Measurements from ENCODE around the gene IHH.

IHH gene

DNA sequence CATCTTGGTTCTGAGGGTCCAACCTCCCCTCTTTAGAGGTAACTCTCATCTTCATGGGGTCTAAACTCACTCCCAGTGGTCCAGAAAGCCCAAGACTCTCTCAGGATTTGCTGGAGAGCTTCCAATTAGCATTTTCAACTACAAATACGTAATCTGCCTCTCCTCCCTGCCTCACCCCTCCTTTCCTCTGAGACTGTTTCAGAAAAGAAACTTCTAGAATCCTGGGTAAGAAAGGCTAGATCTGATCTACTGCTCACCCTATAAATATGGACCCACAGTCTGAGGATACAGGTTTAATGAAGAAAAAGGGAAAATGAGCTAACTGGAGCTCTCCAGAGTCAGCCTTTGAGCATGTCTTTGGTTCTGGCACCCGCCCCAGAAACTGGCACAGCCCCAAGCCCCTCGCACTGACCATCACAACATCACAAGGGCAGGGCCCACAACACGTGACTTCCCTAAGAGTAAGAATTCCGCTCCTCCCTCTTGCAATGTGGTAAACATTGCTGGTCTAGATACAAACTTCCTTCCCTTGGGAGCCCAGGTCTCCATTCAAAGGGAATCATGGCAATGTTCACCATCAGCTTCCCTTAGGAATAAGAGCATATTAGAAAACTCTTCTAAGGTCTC, 21.7 kb upstream of the IHH start:
- H3K27ac Mint-ChIP-seq = no peak overlapping the region
- ATAC-seq (no peak), DNase-seq (no peak)
- no peak overlapping the region for H3K4me3 Mint-ChIP-seq
- no peaks in the 10 kb centered on the region for H3K9me3 Mint-ChIP-seq
- H3K4me1 Mint-ChIP-seq = peaks cover 5% of the 10 kb centered on the region
- no peaks in the 10 kb centered on the region for H3K27me3 Mint-ChIP-seq
- no peaks in the 10 kb centered on the region for H3K36me3 Mint-ChIP-seq (ENCODE audit: low read depth)

DNA sequence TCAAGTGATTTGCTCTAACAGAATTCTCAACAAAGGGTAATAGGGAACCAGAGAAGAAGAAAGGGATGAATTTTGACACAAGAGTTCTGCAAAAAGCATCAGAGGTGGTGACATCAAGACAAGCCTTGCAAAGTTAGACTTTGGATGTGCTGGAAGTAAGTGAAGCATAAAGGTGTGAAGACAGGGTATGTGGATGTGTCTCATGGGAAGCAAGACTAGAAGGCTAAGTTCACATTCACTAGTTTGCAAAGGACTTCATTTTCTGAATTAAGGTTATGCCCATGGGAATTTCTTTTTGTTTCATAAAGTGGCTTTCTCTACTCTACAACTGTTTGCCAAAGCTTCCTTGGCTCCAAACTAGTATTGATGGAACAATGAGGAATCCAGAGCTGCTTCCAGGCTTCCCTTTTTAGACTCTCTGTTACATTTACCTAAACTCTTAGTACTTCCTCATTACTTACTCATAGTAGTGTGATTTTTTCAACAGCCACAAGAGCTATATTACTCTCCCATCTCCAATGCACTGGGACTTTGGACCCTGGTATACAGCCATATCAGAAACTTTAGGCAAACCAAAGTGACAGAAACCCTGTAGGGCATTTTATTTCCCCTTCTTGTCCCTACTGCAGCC, 21.1 kb upstream of the IHH start:
- ATAC-seq = no peak
- Mint-ChIP-seq H3K4me3 (no peak overlapping the region), H3K27ac (no peak overlapping the region), H3K36me3 (ENCODE audit: low read depth) (no peaks in the 10 kb centered on the region), H3K9me3 (no peaks in the 10 kb centered on the region), H3K27me3 (no peaks in the 10 kb centered on the region), H3K4me1 (peaks cover under 1% of the 10 kb centered on the region)
- no peak for DNase-seq

DNA sequence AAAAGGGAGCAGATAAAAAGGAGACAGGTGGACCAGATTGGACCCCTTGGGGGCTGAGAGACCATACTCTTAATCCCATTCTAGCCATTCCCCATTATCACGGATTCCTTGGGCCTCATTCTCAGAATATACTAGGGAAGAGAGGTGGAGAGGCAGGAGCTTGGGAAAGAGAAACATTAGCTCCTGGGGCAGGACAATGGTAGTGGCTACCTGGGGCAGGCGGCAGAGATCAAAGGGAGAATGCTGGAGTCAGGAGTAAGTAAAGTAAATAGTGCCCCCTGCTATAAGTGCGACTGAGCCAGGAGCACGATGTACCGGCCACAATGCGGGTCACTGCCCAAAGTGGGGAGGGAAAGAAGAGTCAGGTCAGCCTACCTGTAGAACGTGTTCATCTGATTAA, 20.4 kb upstream of the IHH start:
- DNase-seq = no peak
- Mint-ChIP-seq H3K36me3 (ENCODE audit: low read depth) (no peaks in the 10 kb centered on the region), H3K27me3 (no peaks in the 10 kb centered on the region), H3K9me3 (no peaks in the 10 kb centered on the region), H3K4me1 (no peaks in the 10 kb centered on the region), H3K27ac (no peak overlapping the region), H3K4me3 (no peak overlapping the region)
- no peak for ATAC-seq

DNA sequence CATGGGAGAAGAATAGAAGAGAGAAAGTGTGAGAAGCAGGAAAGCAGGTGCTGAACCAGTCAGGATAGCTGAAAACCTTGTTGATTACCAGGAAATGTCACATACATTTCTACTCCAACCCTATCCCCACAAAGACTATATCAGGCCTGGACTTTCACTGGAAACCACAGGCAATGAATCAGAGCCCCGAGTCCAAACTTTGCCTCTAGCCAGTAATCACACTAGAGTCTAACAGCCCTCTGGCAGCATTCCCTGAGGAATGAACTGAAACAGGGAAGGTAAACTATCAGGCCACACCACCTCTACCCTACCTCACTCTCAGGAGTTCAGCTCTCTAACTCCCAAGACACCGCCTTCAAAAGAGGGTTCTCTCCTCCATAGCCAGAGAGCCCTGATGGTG, 18.7 kb upstream of the IHH start:
- ATAC-seq (no peak), DNase-seq (no peak)
- H3K27me3 Mint-ChIP-seq = no peaks in the 10 kb centered on the region
- no peak overlapping the region for H3K27ac Mint-ChIP-seq
- H3K9me3 Mint-ChIP-seq = no peaks in the 10 kb centered on the region
- H3K4me1 Mint-ChIP-seq = no peaks in the 10 kb centered on the region
- no peak overlapping the region for H3K4me3 Mint-ChIP-seq
- H3K36me3 Mint-ChIP-seq (ENCODE audit: low read depth) = peaks cover 3% of the 10 kb centered on the region

DNA sequence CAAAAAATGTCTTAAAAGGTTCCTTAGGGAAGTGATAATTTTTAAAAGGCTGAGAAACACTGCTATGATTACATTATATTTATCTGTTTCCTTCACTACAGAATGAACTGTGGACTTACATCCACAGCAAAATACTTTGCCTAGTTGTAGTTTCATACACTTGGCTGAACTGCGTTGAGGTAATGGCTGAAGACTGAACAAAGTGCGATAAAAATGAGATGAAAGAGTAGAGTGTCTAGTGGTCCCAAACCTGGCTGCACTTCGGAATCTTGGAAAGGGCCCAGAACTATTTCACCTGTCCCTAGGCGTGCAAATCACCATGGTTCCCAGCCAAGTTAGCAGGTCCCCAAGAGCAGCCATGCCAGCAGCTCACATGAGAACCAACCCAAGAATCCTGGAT, 18.2 kb upstream of the IHH start:
- H3K27me3 Mint-ChIP-seq = no peaks in the 10 kb centered on the region
- DNase-seq = no peak
- H3K4me3 Mint-ChIP-seq = no peak overlapping the region
- H3K27ac Mint-ChIP-seq = no peak overlapping the region
- no peaks in the 10 kb centered on the region for H3K4me1 Mint-ChIP-seq
- H3K36me3 Mint-ChIP-seq (ENCODE audit: low read depth) = peaks cover 6% of the 10 kb centered on the region
- no peak for ATAC-seq
- no peaks in the 10 kb centered on the region for H3K9me3 Mint-ChIP-seq

DNA sequence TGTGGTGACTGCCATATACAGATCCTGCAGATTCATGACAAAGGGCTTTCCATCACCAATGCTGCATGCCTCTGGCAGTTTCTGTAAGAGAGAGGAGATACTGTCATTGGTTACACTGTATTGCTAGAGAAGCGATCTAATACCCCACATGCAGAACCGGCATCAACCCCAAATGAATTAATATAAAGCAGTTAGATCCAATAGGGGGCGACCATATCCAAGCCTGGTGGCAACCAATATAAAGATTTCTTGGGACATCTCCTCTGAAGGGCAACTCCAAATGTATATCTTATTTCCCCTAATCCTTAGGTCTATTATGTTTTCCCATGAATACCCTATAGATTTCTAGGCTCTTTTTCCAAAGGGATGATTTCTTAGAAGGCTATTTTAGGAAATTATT, 17.4 kb upstream of the IHH start:
- peak overlapping the region; percentile 29 for H3K27ac Mint-ChIP-seq
- ATAC-seq (no peak), DNase-seq (no peak)
- H3K4me1 Mint-ChIP-seq = no peaks in the 10 kb centered on the region
- H3K4me3 Mint-ChIP-seq = no peak overlapping the region
- no peaks in the 10 kb centered on the region for H3K27me3 Mint-ChIP-seq
- no peaks in the 10 kb centered on the region for H3K9me3 Mint-ChIP-seq
- peaks cover 6% of the 10 kb centered on the region for H3K36me3 Mint-ChIP-seq (ENCODE audit: low read depth)

DNA sequence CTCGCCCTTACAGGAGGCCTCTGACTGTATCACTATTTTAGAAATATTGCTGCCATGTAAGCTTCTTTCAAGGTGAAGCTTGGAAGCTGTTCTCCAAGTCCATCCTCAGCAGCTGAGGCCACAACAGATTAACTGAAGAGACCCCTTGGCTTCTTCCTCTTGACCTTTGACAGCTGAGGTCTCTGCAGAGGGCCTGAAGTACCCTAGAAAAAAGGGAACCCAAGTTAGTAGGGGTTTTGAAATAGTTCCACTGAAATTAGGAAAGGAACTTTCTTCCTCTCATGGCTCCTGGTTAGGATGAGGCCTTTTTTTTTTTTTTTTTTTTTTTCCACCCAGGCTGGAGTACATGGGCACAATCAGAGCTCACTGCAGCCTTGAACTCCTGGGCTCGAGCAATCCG, 15.5 kb upstream of the IHH start:
- Mint-ChIP-seq H3K4me1 (no peaks in the 10 kb centered on the region), H3K4me3 (no peak overlapping the region), H3K27ac (no peak overlapping the region), H3K27me3 (no peaks in the 10 kb centered on the region), H3K36me3 (ENCODE audit: low read depth) (peaks cover 6% of the 10 kb centered on the region), H3K9me3 (no peaks in the 10 kb centered on the region)
- ATAC-seq (no peak), DNase-seq (no peak)

DNA sequence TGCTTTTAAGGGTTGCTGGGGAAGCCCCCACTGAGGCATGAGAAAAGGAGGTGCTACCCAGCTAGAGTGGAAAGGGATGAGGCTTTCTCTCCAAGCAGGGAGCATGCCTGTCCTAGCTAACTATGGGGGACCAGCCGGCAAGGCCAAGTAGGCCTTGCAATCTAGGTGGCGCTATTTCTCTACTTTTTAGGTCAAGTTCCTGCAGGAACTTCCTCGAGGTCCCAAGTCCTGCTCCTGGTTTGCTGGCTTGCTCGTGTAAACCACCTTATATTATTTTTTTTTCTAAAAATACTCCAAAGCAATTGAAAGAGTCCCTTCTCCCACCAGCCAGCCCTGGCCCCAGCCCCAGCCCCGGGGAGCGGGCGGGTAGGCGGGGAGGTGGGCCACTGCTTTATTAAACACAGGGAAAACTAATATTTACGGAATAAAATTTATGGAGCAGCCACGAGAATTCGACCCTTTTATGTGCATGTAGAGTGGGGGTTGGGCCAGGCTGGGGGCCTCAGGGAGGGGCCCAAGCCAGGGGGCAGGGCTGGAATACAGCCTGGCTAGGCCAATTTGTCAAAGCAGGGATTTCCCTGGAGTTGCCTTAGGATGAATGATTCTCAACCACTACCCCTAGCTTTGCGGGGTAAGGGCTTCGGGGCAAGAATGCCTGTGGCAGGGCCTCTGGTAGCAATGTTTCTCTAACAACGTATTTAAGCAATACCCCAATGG, 12.8 kb upstream of the IHH start:
- no peaks in the 10 kb centered on the region for H3K9me3 Mint-ChIP-seq

DNA sequence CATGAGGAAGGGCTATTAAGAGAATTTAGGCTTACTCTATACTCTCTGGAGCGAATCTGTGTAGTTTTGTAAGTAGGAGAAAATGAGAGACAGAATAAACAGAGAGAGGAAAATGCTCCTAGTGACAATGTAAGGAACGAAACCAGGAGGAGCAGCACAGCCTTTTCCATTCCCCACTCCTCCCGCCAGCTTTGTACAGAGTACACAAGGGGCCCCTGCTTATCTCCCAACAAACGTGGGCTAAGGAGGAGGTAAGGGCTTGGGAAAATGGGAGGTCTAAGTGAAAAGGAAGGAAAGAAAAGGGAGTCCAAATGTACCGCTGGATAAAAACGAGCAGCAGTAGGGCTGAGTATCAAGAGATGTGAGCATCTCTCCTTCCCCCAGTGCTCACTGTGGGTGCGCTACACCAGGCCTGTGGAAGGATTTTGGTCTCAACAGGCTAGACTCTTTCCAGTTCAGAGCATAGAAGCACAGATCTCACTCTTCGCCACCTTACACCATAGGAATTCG, 12.1 kb upstream of the IHH start:
- Mint-ChIP-seq H3K4me3 (no peak overlapping the region), H3K27me3 (no peaks in the 10 kb centered on the region), H3K27ac (no peak overlapping the region), H3K4me1 (no peaks in the 10 kb centered on the region), H3K36me3 (ENCODE audit: low read depth) (peaks cover 6% of the 10 kb centered on the region), H3K9me3 (no peaks in the 10 kb centered on the region)
- DNase-seq (no peak), ATAC-seq (no peak)

More for the DNA sequence above, 12.8 kb upstream of the IHH start:
- Mint-ChIP-seq H3K36me3 (ENCODE audit: low read depth) (peaks cover 6% of the 10 kb centered on the region), H3K4me3 (no peak overlapping the region), H3K27ac (no peak overlapping the region), H3K27me3 (no peaks in the 10 kb centered on the region), H3K4me1 (no peaks in the 10 kb centered on the region)
- DNase-seq (peak; percentile 14), ATAC-seq (no peak)

DNA sequence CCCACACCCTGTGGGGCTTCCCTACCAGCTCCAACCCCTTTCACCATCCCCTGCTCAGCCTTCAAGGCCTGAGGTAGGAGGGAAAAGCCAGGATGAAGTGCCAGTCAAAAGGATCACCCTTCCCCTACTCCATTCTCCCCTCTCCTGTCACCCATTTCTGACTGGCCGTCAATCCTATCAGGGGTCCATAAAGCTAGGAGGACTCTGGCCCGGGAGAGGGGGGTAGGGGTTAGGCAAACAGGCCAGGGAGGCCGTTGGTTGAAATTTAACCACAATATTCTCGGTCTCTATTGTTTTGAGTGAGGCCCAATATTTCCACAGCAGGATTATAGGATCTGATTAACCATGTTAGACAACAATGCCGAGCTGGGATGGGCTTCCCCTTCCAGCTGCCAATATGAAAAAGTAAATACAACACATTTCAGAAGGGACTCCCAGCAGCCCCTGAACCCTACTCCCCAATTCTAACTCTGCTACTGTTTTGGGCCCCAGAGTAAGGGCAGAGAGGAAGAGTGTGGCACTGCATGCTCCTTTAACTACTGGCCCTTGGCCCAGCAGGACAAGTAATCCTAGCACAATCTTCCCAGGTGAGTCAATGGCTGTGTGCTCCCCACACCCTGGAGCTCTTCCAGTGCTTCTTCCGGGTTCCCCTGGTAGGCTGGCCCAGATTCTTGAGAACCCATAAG, 10.6 kb upstream of the IHH start:
- no peak for DNase-seq
- H3K4me1 Mint-ChIP-seq = no peaks in the 10 kb centered on the region
- no peak overlapping the region for H3K4me3 Mint-ChIP-seq
- H3K27ac Mint-ChIP-seq = no peak overlapping the region
- no peak for ATAC-seq
- peaks cover 6% of the 10 kb centered on the region for H3K36me3 Mint-ChIP-seq (ENCODE audit: low read depth)
- H3K9me3 Mint-ChIP-seq = no peaks in the 10 kb centered on the region
- H3K27me3 Mint-ChIP-seq = no peaks in the 10 kb centered on the region

DNA sequence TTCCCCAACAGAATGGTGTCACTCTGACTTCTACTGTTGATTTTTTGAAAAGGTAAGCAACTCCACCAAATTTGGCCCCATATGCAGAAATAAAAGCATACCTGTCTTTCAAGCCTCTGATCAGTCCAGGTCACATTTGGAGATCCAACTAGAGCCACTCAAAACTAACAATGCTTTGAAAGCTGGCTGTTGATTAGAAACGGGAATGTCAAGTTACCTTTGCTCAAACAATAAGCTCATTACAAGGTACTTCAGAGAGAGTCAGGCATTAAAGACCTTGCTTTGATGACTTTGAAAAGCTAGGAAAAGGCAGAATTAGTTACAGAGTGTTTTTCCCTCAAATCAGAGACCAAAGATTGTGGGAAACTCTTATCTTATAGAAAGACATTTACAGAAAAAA, 4.8 kb upstream of the IHH start:
- ATAC-seq = no peak
- peaks cover 2% of the 10 kb centered on the region for H3K36me3 Mint-ChIP-seq (ENCODE audit: low read depth)
- no peak overlapping the region for H3K4me3 Mint-ChIP-seq
- peaks cover 25% of the 10 kb centered on the region for H3K27me3 Mint-ChIP-seq
- H3K27ac Mint-ChIP-seq = no peak overlapping the region
- no peak for DNase-seq
- H3K4me1 Mint-ChIP-seq = peaks cover 2% of the 10 kb centered on the region
- H3K9me3 Mint-ChIP-seq = no peaks in the 10 kb centered on the region

DNA sequence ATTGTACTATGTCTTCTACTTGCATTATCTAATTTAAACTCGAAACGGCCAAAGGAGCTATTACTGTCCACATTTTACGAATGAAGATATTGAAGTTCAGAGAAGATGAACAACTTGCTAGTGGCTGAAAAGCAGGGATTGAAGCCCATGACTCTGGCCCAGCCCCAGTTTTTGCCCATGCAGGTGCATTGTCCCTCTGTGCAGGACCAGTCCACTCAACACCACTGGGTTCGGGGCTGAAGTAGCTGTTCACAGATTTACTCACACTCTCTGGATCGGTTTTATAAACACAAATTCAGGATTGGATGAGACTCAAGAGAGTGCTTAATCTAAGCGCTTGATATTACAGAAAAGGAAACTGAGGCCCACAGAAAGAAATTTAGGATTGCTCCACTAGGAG, 1.4 kb upstream of the IHH start:
- Mint-ChIP-seq H3K4me3 (no peak overlapping the region), H3K27me3 (peaks cover 50% of the 10 kb centered on the region), H3K27ac (no peak overlapping the region), H3K4me1 (peaks cover 20% of the 10 kb centered on the region), H3K36me3 (ENCODE audit: low read depth) (peaks cover 2% of the 10 kb centered on the region), H3K9me3 (no peaks in the 10 kb centered on the region)
- ATAC-seq (no peak), DNase-seq (no peak)

DNA sequence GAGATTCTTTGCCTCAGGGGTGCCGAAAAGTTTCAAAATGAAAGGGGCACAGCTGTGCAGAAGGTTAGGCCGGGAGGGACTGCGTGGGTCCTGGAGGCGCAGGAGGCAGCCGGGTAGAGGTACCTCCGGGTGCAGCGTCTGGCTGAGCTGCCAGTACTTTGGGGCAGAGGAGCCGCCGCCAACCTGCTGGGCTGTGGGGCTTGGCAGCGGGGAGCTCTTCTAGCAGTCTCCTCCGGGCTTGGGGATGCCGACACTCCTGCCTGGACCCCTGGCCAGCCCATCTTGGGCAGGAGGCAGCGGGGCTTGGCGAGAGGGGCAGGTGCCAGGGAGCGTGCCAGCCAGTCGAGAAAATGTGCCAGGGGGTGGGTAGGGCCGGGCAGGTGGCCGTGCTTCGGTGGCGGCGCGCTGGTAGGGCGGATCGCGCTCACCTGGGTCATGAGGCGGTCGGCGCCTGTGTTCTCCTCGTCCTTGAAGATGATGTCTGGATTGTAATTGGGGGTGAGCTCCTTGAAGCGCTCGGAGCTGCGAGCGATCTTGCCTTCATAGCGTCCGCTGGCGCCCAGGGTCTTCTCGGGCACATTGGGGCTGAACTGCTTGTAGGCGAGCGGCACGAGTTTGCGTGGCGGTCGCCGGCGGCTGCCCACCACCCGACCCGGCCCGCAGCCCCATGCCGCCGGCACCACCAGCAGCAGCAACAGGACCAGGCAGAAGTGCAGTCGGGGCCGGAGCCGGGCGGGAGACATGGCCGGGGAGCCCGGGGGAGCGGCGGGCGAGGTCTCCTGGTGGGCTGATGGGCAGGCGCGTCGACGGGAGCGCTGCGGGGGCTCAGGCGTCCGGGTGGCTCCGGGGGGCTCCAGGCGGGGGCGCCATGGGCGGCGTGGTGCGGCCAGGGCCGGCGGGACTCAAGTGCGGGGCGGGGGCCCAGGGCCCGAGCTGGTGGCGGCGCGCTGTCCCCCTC, 717 bp downstream of the IHH start:
- H3K27me3 Mint-ChIP-seq = peaks cover 60% of the 10 kb centered on the region
- no peak for ATAC-seq
- peak overlapping the region; percentile 33 for H3K4me3 Mint-ChIP-seq
- no peaks in the 10 kb centered on the region for H3K9me3 Mint-ChIP-seq
- DNase-seq = peak; percentile 11
- peaks cover 2% of the 10 kb centered on the region for H3K36me3 Mint-ChIP-seq (ENCODE audit: low read depth)
- H3K4me1 Mint-ChIP-seq = peaks cover 20% of the 10 kb centered on the region
- no peak overlapping the region for H3K27ac Mint-ChIP-seq

DNA sequence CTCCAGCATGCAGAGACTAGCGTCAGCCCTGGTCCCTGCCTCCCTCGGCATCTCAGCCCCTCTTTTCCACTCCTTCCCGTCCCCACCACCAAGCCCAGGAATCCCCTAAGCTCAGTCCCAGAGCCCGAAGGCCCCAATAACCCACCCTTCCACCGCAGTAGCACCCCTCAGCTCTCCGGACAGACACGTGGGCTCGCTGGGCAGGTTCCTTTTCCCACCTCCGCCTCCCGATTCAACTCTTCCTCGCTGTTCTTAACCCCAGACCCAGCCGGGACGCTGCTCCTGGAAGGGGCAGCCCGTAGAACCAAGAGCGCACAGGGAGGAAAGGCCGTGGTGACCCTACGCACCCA, 1.4 kb downstream of the IHH start:
- Mint-ChIP-seq H3K9me3 (no peaks in the 10 kb centered on the region), H3K4me1 (peaks cover 20% of the 10 kb centered on the region), H3K36me3 (ENCODE audit: low read depth) (peaks cover 2% of the 10 kb centered on the region), H3K27me3 (peaks cover 59% of the 10 kb centered on the region), H3K27ac (no peak overlapping the region), H3K4me3 (peak overlapping the region; percentile 24)
- ATAC-seq = no peak
- DNase-seq = no peak
